ENCODE data around the gene SYT8. TPM values are rescaled to one million over a fixed set of nuclear protein-coding genes. Genes with fewer than 3 reads are reported as not detected.
A peak's percentile ranks its signal among the peaks of the same experiment; 100 is the strongest.

SYT8 gene
- total RNA-seq, 1 donor from 2014 or later, result not detected

DNA sequence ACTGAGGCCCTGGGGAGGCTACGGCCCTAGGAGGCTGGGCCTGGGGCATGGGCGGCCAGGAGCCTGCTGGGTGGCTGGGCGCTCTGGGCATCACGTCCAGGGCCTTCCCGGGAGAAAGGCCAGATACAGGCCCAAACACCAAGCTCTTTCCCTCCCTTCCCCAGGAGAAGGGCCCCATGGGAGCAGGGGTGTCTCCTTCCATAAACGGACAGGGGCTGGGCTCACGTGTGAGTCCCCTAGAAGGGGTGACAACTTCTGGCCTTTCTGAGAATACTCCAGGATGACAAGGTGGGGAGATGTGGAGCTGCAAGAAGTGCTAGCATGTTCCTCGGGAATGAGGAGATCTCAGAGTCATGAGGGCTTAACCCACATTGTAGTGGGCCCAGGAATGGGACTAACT, 19.5 kb upstream of the SYT8 start:
- no peak for DNase-seq
- ATAC-seq (ENCODE audit: poor library complexity), result no peak
- intact Hi-C loops (cut with DNase I), result no loop called here

DNA sequence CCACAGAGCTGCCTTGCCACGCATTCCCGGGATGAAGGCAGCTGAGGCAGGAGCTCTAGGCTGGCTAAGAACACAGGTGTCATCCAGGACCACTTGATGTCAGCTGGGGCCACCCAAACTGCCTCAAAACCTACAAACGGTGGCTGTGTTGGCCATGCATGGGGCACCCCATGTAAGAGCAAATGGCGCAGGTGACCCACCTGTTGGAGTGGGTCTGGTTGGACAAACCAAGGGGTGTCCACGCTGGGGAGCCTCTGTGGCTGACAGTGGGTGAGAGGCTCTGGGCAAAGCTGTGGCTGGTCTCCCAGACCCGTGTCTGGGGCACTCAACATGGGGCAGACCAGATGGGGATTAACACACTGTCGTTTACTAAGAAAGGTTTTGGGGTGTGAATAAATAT, 19.0 kb upstream of the SYT8 start:
- no peak for DNase-seq
- no peak for ATAC-seq (ENCODE audit: poor library complexity)
- intact Hi-C loops (cut with DNase I), result no loop called here

DNA sequence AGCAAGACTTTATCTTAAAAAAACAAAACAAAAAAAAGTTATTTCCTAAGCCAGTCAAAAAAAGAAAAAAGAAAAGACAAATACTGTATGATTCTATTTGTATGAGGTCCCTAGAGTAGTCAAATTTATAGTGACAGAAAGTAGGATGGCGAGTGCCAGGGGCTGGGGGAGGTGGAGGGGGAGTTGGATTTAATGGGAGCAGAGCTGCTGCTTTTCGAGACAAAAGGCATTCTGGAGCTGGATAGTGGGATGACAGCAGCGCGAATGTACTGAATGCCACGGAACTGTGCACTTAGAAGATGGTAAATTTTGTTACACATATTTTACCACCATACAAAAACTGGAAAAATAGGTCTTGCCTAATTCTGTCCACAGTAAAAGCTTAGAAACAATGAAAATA, 17.8 kb upstream of the SYT8 start:
- no peak for DNase-seq
- no peak for ATAC-seq (ENCODE audit: poor library complexity)
- intact Hi-C loops (cut with DNase I), result no loop called here

DNA sequence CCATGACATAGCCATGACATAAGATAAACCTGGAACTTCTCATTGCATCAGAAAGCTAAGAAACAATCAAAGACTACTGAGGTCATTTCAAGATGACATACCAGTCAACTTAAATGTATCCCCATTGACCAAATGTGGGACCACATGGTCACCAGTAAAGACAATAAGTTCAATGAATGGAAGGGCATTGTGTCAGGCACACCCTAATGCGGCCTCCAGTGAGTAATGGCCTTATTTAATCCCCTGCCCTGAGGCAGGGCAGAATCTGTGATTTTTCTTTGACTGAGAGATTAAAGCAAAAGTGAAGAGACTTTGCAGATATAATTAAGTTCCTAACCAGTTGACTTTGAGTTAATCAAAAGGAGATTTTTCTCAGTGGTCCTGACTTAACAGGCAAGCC, 17.3 kb upstream of the SYT8 start:
- ATAC-seq (ENCODE audit: poor library complexity), result no peak

DNA sequence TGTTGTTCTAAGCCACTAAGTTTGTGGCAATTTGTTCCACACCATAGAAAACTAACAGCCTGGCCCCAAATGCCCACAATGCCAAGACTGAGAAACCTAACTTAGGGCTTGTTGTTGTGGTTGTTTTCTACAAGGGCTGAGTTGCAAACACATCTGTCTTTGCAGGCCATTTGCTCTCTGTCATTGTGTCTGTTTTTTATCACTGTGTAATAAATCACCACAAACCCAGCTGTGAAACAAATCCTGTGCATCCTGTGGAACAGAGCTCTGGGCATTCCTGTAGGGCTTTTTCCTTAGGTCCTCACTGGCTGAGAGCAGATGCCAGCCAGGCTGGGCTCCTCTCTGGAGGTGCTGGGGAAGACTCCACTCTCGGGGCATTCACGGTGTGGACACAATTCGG, 15.7 kb upstream of the SYT8 start:
- DNase-seq (no peak), ATAC-seq (ENCODE audit: poor library complexity) (no peak)
- intact Hi-C loops (cut with DNase I), result no loop called here

More for the DNA sequence above, 17.3 kb upstream of the SYT8 start:
- intact Hi-C loops (cut with DNase I), result no loop called here
- DNase-seq, result no peak

DNA sequence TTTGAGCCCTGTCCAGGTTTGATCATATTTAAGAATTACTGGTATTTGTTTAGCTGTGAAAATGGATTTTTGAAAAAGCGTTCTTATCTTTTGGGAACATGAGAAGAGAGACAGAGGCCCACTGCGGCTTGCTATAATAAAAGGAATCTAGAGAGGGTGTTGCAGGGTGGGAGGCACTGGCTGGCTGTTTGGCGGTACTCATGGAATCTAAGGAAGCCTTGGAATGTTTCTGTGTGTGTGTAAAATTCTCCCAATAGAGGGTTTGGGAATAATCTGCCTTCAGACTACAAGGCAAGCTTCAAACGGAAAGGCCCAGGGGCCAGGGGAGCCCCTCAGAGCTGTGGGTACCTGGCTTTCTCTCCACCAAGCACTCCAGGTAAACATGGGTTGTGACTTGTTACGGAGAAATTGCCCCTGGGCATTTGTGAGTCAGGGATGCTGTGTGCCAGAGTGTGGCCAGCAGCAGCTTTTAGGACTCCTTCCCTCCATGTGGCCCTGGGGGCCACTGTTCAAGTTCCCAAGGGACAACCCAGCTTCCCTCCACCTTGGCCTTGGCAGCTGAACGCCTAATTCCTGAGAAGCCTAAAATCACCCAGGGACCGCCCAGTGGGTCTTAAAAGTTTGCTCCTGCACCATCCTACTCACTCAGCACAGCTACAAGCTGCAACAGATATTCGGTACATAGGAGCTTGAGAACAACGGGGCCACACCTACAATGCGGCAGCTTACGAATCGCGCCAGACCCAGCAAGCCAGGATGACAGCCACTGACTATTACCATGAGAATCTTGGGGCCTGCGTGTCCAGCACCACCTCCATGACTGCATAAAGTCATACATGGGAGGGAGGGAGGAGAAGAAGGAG, 14.1 kb upstream of the SYT8 start:
- intact Hi-C loops (cut with DNase I), result no loop called here
- ATAC-seq (ENCODE audit: poor library complexity), result no peak

DNA sequence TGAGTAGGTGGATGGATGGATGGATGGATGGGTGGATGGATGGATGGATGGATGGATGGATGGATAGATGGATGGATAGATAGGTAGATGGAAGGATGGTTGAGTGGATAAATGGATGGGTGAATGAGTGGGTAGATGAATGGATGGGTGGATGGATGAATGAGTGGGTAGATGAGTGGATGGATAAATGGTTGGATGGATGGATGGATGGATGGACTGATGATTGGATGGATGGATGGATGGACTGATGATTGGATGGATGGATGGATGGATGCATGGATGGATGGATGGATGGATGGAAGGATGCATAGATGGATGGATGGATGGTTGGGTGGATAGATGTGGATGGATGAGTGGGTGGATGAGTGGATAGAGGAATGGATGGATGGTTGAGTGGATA, 13.2 kb upstream of the SYT8 start:
- intact Hi-C loops (cut with DNase I), result no loop called here
- ATAC-seq (ENCODE audit: poor library complexity) (no peak), DNase-seq (no peak)

More for the DNA sequence above, 14.1 kb upstream of the SYT8 start:
- no peak for DNase-seq

DNA sequence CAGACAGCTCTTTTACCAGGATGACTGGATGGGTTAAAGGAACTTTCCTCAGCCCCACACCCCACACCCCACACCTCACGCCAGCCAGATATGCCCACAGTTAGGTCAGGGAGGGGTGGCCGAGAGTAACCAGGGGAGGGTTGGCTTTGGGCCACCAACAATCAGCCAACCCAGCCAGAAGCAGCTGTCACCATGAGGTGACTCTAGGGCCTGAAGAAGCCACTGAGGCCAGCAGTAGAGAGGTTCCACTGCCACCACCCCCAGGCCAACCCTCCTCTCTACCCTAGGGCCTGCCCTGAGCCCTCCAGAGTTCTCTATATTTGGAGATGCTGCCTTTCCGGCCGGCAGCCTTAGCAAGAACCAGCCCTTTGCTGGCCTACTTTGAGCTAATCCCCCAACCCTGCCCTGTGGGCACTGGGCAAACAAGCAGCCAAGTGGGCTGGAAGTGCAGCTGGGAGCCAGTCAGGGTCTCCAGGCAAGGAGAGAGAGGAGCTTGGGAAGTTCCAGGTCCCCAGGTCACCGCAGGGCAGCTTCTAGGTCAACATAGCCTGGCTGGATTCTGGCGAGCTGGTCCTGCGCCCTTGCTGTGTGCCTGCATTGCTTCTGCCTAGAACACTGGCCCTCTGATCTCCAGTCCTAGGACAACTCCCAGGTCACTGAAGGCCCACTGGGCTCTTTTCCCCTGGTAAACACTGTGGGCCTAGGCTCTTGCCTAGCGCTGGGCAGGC, 12.0 kb upstream of the SYT8 start:
- DNase-seq (no peak), ATAC-seq (ENCODE audit: poor library complexity) (no peak)
- intact Hi-C loops (cut with DNase I), result no loop called here

DNA sequence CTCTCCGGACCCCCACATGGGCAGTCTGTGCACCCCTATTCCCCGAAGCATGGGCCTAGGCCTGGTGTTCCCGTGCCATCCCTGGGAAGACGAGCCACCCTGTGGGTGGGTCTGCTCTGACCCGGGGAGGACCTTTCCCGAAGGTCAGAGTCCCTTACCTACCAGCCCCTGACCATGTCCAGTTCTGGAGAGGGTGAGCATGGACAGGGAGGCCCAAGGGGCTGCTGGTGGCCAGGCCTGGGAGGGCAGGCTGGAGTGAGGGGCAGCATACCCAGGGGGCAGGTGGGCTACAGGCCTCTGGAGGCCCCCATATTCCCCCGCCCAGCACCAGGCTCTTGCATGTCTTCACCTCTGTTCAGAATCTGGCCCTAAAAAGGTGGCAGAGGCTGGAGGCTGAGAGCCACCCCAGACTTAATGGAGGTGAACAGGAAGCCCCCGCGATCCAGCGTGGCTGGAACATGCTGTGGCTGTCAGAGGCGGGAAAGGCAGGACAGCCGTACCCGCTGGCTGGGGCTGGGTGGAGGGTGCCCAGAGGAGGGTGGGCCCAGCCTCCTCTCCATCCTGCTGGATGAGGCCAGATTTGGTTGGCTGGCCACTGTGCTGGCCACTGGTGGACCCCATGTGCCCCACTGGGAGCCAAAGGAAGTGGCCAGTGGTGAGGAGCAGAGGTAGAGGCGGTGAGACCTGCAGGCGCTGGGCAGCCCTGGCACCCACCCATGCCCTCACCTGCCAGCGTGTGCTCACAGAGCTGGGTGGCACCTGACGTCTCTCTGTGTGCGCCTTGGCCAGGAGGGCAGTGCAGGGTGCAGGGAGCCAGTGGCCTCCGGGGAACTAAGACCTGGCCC, 11.2 kb upstream of the SYT8 start:
- intact Hi-C loops (cut with DNase I), result no loop called here
- ATAC-seq (ENCODE audit: poor library complexity) (no peak), DNase-seq (no peak)

DNA sequence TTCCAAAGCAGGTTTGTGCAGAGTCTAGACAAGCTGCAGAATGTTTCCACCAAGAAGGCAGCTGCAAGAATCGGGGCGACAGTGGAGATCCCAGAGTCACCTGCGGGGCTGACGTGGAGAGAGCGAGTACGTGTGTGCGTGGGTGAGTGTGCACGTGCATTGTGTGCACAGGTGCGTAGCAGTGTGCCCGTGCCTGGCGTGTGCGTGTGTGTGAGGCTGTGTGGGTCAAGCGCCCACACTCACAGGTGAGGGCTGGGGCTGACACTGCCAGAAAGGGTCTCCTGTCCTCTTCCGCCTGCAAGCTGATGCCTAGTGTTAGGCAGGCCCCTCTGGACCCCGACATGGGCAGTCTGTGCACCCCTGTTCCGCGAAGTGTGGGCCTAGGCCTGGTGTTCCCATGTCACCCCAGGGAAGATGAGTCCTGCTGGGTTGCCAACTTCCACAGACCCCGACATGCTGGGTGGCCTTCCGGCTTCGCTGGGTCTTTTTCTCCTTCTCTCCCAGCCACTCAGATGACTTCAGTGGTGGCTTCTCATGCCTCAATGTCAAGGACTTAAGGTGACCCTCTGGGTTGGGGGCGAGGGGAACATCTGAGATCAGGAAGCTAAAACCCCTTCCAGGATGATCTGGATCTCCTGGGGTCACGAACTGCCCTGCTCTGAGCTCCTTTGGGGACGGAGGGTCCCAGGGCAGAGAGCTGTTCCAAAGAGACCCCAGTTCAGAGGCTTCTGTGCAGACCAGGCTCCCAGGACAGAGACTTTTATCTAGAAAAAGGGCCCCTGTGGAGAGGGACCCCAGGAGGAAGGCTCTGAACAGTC, 10.4 kb upstream of the SYT8 start:
- no peak for DNase-seq
- ATAC-seq (ENCODE audit: poor library complexity), result no peak
- intact Hi-C loops (cut with DNase I), result no loop called here

DNA sequence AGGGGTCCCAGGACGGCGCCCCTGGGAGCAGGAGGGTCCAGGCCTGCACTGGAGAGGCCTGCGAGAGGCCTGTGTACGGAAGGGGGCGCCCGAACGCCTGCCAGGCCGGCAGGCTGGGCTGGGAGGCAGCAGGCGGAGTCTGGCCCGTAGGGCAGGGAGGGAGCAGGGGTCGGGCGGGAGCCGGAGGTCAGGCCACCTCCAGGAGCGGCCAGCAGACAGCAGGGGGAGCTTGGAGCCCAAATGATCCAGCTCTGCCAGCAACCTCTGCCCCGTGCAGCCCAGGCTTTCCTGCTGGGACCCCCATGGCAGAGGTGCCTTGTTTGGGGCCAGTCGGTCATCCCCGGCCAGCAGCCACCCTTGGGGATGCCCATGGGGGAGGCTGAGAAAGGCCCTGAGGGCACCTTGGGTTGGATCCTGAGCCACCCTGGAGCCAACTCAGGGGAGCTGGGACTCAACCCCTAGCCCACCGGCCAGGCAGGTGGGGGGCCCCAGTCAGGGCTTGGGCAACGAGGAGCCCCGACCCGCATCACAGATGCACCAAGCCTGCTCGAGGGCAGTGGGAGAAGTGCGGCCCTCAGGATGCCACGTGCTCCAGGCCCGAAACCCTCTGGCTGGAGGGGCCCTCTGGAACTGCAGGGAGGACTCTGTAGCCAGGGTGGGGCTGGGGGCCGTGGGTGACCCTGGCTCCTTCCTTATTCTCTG, 9.6 kb upstream of the SYT8 start:
- intact Hi-C loops (cut with DNase I), result no loop called here
- peak; percentile 67 for DNase-seq
- ATAC-seq (ENCODE audit: poor library complexity), result peak; percentile 48

DNA sequence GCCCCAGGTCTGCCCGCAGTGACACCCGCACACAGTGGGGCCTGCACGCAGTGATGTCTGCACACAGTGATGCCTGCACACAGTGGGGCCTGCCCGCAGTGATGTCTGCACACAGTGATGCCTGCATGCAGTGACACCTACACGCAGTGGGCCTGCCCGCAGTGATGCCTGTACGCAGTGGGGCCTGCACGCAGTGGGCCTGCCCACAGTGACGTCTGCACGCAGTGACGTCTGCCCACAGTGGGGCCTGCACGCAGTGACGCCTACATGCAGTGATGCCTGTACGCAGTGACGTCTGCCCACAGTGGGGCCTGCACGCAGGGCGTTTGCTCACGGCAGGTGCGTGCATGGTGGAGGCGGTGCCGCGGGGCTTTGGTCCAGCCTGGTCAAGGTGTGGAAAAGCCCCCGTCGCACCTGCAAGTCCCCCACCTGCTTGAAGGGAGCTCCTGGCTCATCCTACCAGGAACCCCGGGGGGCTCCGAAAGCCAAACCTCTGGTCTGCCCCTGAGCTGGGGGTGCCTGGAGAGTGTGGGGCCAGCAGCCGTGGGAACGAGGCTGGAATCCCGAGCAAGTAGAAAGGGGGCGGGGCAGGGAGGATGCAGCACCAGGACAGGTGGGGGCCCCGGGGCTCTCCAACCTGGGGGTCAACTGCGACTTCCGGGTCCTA, 8.9 kb upstream of the SYT8 start:
- intact Hi-C loops (cut with DNase I), result no loop called here
- peak; percentile 37 for DNase-seq
- no peak for ATAC-seq (ENCODE audit: poor library complexity)

DNA sequence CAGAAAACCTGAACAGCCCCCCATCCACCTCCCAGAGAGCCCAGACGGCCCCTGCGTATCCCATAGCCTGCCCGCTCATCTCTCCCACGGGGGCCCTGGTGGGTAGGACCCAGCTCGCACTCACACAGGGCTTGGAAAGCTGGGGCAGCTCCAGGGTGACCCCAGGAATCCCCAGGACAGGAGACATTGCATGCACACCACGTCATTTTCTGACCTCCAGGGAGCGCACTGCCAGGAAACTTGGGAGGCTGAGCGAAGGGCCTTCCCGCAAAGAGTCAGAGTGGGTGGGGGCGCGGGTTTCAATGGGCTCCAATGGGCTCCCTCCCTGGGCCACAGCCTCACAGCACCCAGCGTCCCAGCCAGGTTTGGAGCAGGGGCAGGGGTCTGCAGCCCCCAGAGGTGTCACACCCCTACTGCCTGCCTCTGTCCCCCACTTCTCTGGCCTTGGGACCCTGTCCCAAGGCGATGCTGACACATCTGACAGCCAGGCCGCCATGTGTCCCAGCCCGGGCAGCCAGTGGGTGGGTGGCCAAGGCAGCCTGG, 8.2 kb upstream of the SYT8 start:
- ATAC-seq (ENCODE audit: poor library complexity) (peak; percentile 8), DNase-seq (peak; percentile 47)
- intact Hi-C loops (cut with DNase I), result no loop called here

DNA sequence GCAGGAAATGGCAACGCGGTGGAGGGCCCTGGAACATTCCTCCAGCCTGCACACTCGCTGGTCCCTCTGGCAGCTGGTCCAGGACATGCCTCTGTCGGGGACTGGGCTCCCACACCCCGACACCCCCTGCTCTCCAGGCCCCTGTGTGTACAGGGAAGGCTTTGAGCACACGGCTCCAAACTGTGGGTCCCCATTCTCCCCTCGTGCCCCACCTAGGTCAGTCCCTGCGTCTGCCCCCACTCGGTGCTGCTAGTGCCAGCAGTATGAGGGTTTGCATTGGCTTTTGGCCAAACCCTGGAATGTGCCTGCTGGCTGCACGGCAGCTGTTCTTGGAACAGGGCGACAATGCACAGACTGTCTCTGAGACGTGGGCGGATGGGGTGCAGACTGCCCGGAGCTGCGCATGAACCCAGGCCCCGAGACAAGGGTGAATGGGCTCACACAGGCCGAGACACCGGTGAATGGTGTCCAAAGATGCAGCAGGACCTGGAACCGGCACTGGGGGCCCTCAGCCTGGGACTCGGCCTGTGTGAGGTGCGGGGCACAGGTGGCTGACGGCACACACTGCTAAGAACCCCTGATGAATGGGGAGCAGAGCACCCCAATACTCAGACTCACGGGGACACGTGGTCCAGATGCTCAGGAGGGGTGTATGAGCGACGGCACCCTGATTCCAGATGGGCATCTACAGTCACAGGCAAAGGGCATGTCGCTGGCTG, 7.5 kb upstream of the SYT8 start:
- DNase-seq (peak; percentile 59), ATAC-seq (ENCODE audit: poor library complexity) (peak; percentile 80)
- intact Hi-C loops (cut with DNase I), result no loop called here

DNA sequence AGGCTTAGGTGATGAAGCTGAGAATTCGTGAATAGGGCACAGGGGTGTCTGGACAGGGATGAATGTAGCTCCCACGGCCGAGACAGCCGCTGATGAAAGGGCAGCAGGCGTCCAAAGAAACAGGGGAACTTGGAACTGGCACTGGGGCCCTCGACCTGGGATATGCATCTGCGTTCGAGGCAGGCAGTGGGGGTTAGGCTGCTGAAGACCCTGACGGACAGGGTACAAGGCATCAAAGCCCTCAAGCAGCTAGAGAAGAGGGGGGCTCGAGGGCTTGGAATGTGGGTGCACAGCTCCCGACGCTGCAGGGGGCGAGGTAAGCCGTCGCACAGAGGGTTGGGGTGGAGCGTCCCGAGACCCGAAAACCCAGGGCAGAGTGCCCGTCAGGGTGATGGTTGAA, 6.9 kb upstream of the SYT8 start:
- intact Hi-C loops (cut with DNase I), result no loop called here
- no peak for ATAC-seq (ENCODE audit: poor library complexity)
- no peak for DNase-seq

DNA sequence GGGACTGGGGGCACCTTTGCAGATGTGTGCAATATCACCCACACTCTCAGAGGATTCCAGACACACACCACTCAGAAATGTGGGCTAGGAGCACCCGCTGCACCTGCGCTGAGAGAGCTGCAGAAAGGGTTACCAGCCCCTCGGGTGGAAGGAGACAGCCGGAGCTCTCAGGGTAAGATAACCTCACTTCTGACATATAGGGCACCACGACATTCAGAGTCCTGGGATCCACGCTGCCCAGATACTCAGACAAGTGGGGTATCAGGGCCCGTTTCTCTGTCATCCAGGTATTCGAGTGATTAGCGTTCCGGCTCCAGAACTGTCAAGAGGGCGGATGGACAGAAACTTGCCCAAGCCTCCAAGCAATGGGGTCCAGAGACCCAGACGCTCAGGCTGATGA, 6.2 kb upstream of the SYT8 start:
- intact Hi-C loops (cut with DNase I), result no loop called here
- ATAC-seq (ENCODE audit: poor library complexity) (no peak), DNase-seq (no peak)
